Measurements from ENCODE around the gene TGFB2.

TGFB2 gene

DNA sequence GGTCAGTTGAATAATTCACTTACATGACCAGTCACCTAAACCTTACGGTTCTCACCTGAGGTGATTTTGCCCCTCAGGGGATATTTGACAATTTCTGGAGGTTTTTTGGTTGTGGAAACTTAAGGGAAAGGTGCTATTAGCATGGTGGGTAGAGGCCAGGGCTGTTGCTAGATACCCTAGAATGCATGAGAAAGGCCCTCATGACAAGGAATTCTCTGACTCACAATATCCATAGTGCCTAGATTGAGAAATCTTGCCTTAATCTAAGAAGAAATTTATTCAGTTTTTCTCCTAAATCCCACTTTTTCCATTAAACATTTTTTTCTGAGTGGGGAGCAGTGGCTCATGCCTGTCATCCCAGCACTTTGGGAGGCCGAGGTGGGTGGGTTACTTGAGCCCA is 119.7 kb downstream of the TGFB2 start:
- H3K27ac ChIP-seq, result no peak overlapping the region
- TF ChIP-seq, protein P1, sequence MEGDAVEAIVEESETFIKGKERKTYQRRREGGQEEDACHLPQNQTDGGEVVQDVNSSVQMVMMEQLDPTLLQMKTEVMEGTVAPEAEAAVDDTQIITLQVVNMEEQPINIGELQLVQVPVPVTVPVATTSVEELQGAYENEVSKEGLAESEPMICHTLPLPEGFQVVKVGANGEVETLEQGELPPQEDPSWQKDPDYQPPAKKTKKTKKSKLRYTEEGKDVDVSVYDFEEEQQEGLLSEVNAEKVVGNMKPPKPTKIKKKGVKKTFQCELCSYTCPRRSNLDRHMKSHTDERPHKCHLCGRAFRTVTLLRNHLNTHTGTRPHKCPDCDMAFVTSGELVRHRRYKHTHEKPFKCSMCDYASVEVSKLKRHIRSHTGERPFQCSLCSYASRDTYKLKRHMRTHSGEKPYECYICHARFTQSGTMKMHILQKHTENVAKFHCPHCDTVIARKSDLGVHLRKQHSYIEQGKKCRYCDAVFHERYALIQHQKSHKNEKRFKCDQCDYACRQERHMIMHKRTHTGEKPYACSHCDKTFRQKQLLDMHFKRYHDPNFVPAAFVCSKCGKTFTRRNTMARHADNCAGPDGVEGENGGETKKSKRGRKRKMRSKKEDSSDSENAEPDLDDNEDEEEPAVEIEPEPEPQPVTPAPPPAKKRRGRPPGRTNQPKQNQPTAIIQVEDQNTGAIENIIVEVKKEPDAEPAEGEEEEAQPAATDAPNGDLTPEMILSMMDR (conservative IDR thresholded peaks at IDR 0.05), result no peak

DNA sequence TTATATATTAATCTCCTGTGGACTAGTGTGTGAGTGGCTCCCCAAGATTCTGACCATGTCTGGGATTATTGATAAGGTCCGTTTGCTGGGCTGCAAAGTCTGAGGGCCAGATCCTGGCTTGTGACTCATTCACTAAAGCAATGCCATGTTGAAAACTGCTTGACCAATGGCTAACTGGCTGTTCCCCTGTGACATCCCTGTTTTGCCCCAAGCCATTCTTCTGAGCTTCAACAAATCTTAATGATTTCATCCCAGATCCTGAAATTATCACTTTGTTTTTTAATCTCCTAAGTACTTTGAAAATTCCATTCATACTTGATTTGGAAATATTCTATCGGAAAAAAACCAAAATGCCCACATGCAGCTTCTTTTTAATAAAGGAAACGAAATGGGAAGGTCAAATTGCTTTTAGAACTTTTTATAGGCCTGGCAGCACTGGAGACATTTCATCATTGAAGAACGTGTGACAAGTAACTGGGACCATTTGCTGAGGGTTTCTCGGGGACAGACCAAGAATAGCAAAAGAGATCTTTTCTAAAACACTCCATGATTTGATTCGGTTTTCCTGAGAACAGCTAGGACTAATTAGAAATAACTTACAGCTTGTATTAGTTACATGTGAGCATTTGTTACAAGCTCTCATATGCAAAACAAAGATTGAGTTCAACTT is 121.3 kb downstream of the TGFB2 start:
- H3K27ac ChIP-seq, result no peak overlapping the region
- TF ChIP-seq, protein P1 (conservative IDR thresholded peaks at IDR 0.05), result no peak

DNA sequence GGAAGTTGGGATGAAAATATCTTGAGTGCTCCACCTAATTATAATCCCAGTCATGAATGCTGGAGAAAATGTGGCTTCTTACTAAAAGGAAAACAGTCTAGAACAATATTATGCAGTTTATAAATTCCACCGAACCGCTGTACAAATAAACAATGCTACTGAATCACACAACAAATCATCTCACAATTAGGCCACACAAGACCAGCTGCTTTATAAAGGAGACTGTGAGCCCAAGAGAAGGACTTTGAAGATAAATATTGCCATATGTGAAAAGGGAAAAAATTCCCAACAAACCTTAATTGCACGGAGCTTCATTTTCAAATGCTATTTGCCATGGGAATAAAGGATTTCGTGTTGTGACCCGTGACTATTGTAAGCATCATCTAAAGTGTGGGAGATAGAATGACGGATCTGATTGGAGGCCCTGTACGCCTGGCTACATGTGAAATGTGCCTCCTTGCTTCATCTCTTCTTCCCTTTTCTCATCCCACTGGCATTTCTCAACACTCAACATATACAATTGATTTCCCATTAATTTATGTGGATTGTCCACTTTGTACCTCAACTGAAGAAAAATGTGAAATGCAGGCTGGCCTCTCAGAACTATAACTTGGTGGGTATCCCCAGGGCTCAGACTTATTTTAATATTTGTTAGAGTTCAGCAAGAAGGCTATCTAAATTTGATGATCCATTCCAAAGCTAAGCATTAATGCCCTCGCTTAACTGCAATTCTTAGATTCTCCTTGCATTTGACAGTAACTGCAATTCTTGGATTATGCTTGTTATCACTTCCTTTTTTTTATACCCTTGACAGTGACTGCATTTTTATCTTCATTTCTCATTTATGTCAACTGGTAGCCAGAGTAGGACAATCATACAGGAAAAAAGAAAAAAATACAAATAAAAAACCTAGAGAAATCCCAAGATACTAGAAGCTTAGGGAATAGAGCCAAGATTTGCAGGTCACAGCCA is 122.3 kb downstream of the TGFB2 start:
- no peak overlapping the region for H3K27ac ChIP-seq
- TF ChIP-seq, protein P1 (conservative IDR thresholded peaks at IDR 0.05), result no peak

DNA sequence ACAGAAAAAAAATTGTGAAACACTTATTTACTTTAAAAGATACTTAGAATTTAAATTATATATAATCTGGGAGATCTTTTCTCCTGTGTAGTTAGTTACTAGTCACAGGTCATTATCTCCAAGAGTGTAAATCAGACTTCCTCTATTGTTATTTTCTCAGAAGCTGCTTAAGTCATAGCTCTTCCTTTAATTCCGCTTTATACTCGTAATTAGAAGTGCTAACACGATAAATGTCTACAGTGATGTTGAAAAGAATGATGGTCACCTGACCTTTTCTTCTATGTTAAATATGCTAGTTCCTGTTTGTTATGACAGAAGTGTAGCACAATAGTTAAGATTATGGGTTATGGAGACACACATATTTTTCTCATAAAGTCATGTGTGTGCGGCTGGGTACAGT is 123.6 kb downstream of the TGFB2 start:
- TF ChIP-seq, protein P1 (conservative IDR thresholded peaks at IDR 0.05), result no peak
- no peak overlapping the region for H3K27ac ChIP-seq

DNA sequence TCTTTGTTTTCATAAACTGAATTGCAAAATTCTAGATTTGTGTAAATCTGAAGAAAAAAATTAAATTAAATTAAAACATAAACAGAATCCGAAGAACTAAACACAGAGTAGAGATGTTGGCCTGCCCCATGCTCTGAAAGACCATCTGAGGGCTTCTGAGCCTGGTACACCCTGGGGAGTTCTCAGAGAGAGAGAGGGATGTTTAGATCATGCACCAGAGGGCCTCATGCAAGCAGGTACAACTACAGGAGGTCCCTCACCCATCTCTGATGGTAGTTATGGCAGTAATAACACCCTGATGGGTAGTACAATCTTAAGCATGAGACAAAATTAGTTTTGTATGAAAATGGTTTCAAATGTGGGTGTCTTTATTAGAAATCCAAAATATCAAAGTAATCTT is 127.7 kb downstream of the TGFB2 start:
- no peak overlapping the region for H3K27ac ChIP-seq
- TF ChIP-seq, protein P1 (conservative IDR thresholded peaks at IDR 0.05), result no peak

DNA sequence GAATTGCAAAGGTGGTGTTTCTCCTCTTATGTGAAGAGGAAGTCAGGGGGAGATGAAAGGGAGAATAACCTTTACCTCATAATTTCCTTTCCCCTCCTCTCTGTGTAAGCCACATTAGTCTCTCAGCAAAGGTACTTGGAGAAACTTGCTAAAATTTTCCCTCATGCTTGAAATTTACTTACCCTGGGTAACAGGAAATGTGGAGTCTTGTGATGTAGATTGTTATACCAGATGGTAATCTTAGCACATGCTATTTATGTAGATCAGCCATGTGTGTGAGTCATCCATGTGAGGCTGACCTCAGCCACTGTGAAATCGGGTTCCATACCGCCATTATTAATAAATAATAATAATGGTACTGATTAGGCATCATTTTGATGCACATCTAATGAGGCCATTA is 128.4 kb downstream of the TGFB2 start:
- TF ChIP-seq, protein P1 (conservative IDR thresholded peaks at IDR 0.05), result no peak
- H3K27ac ChIP-seq, result no peak overlapping the region

DNA sequence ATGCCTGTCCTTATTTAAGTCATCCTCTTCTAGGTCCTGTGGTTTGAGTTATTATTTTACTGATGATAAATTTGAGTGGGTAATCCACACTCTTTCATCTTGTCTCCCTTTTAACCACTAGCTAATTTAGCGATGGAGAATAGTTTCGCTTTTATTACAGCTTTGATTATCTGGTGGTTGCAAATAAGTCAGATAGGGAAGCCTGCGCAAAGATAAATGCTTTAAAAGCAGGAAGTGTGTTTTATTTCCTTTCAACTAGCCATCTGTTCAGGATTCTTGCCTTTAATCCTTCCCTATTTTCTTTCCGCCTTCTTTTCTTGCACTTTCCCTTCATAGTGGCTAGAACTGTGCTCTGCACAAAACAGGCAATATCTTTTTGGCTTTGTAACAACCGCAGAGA is 129.0 kb downstream of the TGFB2 start:
- TF ChIP-seq, protein P1 (conservative IDR thresholded peaks at IDR 0.05), result no peak
- H3K27ac ChIP-seq, result no peak overlapping the region

All from VCaP (cell line).